Fibroblast of peridontal ligament (primary cell): Measurements from ENCODE around the gene RPSA.
"Not testable (repeated sequence)": the region's sequence is repeated elsewhere in the genome, so short reads cannot be mapped to it uniquely, and the experiment has no call there.

Experiments
- DNase-seq: peaks from one replicate; pipeline ENCODE4 v3.0.0-alpha.2; 2010; ENCODE audit errors: extremely low read depth

RPSA gene

DNA sequence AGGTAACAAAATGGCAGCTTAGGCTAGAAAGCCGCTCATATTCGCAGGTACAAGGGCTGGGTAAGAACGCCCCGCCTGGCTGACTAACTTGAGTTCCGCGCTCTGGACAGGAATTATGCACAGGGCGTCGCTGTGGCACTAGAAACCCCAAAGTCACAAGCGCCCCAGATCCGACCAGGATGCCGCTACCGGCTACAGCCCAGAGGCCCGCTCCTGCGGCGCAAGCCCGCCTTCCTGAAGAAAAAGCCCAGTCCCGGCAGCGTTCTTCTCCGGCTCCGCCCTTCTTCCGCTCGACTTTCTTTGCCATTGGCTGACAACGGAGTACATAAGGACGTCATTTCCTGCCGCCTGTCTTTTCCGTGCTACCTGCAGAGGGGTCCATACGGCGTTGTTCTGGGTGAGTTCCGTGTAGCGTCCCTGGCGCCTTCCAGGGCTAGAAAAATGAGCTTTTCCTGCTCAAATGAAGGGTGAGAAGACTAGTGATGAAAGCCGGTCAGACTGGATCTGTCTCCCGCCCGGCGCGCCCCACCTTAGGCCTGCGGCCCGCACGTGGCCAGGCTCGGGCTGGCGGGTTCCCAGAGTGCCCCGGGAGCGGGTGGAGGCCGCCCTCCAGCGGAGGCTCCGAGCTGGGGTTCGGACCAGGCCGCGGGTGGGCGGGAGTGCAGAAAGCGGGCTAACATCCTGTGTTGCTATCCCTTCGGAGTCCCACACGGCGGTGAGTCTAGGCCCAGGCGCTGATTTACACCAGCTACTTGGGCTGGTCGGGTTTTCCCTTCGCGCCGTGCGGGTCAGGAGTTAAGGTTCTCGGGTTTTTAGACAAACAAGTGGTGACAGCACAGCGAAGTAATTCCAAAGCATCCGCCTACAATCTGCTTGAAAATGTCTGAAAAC is at the start of gene RPSA:
Gene RPSA (plus strand): TSS at position 353 of the 891 bp plus-strand sequence. CDS start 934 bp downstream, outside the sequence.
- peak; percentile 97 for DNase-seq

GRCh38 chr3:39358333-39358732 is 48.2 kb upstream of the RPSA start:
- DNase-seq: no peak

DNA sequence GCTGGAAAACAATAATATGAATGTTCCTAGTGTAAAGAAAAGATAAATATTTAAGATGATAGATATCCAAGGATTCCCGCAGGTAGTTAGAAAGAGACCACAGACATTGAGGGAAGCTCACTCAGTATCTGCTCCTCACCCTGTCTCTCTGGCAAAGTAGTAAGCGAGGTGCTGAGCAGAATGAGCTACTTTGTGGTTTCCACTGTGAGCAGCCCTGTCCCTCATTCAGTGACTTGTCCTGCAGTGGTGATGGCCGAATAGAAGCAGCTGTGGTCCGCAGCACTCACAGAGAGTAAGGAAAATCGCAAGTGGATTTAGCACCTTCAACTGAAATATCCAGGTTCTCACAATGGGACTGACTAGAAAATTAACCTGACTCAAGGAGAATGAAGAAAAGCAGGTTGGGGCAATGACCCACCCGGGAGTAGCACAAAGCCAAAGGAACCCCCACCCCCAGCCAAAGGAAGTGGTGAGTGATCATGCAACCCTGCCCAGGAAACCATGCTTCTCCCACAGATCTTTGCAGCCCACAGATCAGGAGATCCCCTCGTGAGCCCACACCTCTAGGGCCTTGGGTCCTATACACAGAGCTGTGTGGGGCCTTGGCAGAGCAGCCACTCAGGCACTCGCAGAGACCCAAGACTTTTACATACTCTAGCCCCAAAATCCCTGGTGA is 45.1 kb upstream of the RPSA start:
- DNase-seq: no peak

- no peak for DNase-seq
Measured at GRCh38 chr3:39362192-39362591, 44.3 kb upstream of the RPSA start.

GRCh38 chr3:39362812-39363211 is 43.7 kb upstream of the RPSA start:
- no peak for DNase-seq

GRCh38 chr3:39370450-39370849 is 36.1 kb upstream of the RPSA start:
- not testable (repeated sequence) for DNase-seq

DNA sequence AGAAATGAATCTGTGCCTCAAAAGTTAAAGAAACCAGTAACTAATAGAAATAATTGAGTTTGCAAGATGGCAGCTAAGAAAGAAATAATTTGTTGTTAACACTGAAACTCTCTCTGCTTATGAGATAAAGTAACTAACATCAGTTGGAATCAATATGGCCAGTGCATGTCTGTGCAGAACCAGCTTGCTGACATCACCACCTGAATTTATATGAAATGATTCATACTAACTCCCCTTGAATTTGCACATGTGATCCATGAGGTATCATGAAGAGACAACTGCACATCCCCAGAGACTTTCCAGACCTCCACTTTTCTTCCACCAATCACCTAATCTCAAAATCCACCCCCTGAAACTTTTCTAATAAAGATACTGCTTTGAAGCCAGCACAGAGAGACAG is 33.7 kb upstream of the RPSA start:
- no peak for DNase-seq

GRCh38 chr3:39376959-39377634 is 29.4 kb upstream of the RPSA start:
- no peak for DNase-seq

GRCh38 chr3:39378088-39378487 is 28.4 kb upstream of the RPSA start:
- peak; percentile 8 for DNase-seq

DNA sequence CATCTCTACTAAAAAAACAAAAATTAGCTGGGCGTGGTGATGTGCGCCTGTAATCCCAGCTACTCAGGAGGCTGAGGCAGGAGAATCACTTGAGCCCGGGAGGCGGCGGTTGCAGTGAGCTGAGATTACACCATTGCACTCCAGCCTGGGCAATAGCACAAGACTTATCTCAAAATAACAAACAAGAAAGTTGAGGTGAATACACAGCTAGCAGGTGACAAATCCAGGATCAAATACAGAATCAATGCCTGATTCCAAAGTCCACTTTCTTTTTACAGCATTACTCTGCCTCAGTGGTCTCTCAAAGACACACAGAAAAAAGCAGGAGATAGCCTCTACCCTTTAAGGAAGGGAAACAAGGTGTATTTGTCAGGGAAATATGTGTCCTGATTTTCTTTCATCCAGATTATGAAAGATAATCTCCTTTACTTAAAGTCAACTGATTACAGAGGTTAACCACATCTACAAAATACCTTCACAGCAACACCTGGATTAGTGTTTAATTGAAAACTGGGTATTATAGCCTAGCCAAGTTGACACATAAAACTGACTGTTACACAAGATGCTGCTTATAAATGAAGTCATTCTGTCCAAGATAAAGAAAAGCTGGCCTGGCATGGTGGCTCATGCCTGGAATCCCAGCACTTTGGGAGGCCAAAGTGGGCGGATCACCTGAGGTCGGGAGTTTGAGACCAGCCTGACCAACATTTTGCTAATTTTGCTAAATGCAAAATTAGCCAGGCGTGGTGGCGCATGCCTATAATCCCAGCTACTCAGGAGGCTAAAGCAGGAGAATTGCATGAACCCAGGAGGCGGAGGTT is 27.4 kb upstream of the RPSA start:
- DNase-seq: no peak

DNA sequence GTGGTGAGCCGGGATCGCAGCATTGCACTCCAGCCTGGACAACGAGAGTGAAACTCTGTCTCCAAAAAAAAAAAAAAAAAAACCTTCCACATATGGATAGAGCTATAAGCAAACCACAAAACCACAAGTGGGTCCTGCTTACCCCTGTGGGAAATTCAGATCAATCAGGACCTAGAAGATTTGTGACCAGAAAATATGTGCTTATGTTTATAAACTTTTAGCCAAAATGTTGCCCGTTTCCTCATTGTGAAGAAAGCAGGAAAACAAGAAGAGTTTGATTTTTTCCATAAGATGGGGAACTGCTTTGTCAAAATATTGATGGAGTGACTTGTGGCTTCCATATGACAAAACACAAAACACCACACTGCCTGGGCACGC is 26.8 kb upstream of the RPSA start:
- no peak for DNase-seq

DNA sequence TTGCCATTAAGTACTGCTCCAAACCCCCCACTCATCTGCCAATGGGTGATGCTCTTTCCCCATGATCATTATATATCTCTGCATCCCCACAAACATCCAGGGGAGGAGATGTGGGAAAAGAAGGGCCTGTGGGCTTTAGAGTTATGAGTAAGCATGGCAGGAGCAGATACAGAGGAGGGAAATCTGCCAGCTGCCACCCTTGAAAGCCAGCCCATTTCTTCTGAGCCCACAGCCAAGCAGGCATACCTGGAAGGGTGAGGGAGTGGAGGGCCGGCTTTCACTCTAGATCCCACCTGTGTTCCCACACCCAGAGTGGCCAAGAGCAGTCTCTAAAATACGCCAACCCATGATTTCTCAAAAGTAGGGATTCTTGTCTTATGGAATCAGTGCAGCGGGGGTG is 25.1 kb upstream of the RPSA start:
- DNase-seq: no peak

GRCh38 chr3:39383045-39383880 is 23.3 kb upstream of the RPSA start, which contains the start of gene SLC25A38:
Gene SLC25A38 (plus strand): TSS chr3:39383370. CDS start chr3:39383725, 355 bp downstream.
- peak; percentile 83 for DNase-seq

DNA sequence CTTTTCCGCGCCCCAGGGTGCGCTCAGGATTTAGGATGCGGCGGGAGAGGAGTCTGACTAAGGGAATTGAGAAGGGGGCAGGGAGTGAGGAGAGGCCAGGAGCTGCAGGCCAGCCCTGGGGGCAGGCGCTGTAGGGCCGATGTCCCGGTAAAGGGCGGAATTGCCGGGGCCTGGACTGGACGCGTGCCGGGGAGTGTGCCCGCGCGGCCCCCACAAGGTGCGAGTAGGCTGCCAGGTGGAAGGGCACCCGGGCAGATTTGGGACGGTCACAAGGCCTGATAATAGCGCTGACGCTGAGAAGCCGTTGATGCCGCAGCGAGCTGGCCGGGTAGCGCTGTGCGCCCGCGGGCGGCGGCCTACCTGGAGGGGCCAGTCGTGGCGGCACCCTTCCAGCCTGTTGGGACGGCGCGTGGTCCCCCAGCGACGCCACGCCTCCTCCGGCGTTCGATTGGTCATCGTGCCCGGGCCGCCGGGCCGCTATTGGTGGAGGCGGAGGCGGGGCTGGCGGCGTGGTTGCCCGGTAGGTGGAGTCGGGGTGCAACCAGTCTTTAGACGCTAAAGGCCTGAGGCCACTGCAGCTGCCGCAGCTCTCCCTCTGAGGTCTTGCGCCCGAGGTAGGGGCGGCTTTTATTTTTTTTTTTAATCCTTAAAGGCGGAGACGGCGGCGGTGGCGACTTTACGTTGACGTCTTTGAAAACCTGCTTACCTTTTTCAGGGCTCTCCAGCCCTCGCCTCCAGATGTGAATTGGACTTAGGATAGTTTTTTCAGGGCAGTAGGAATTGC is 22.4 kb upstream of the RPSA start:
- peak; percentile 84 for DNase-seq

DNA sequence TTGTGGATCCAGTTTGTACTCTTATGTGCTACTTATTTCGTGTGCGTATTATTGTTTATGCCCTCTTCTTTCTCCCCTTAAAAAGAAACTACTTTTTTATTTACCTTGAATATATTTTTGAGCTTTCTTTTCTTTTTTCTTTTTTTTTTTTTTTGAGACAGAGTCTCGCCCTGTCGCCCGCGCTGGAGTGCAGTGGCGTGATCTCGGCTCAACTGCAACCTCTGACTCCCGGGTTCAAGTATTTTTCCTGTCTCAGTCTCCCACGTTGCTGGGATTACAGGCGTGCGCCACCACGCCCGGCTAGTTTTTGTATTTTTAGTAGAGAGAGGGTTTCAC is 21.9 kb upstream of the RPSA start:
- DNase-seq: no peak

GRCh38 chr3:39385456-39386090 is 20.9 kb upstream of the RPSA start:
- no peak for DNase-seq

- DNase-seq: no peak
Measured at GRCh38 chr3:39386318-39386717, 20.2 kb upstream of the RPSA start.

DNA sequence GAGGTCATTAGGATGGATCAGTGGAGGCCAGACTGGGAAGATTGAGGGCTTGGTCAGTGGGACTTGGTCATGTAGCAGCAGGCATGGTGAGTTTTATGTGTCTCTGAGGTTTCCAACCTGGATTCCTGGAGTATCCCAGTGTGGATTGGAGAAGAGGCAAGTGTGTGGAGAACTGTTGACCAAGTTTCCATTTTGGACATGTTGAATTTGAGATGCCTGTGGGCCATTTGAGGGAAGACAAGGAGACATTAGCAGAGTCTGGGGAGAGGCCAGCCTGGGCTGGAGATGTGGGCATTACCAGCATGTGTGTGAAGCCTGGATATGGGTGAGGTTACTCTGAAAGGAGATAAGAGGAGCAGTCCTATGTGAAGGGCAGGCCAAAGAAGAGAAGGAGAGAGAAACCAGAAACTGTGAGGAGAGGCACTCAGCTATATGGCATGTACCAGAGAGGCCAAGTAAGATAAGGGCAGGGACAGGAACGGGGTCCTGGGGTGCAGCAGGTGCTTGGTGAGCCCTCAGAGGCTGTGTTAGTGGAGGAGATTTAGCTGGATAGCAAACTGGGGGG is 19.0 kb upstream of the RPSA start:
- no peak for DNase-seq

- no peak for DNase-seq
Measured at GRCh38 chr3:39388153-39388552, 18.4 kb upstream of the RPSA start.
